GM23248 (cell line): Measurements from ENCODE around the gene ANKS1B. TPM values are rescaled to one million over a fixed set of nuclear protein-coding genes. Genes with fewer than 3 reads are reported as not detected.
A peak's percentile ranks its signal among the peaks of the same experiment; 100 is the strongest.

Experiments
- DNase-seq: peaks from one replicate; pipeline ENCODE4 v3.0.0-alpha.2; 2015
- H2AFZ ChIP-seq: fragments of 200-600 bp; sonication (generic); 2 replicates; pipeline ENCODE4 v1.6.1; 2016; ENCODE audit warnings: antibody characterized with exemption
- H3F3A ChIP-seq: fragments of 200-600 bp; sonication (generic); 2 replicates; pipeline ENCODE4 v1.6.1; 2016; ENCODE audit warnings: mild to moderate bottlenecking, antibody characterized with exemption, mixed run types; ENCODE audit not compliant: insufficient read depth
- H3K27ac ChIP-seq: fragments of 200-600 bp; sonication (generic); 2 replicates; pipeline ENCODE4 v1.5.1; 2016; ENCODE audit warnings: mild to moderate bottlenecking
- H3K27me3 ChIP-seq: fragments of 200-600 bp; sonication (generic); replicated peaks from 2 replicates; pipeline ENCODE4 v1.6.1; 2016; ENCODE audit warnings: mild to moderate bottlenecking; ENCODE audit not compliant: insufficient read depth
- H3K36me3 ChIP-seq: fragments of 200-600 bp; sonication (generic); 2 replicates; pipeline ENCODE4 v1.6.1; 2016; ENCODE audit warnings: low read depth, mild to moderate bottlenecking
- H3K4me1 ChIP-seq: fragments of 200-600 bp; sonication (generic); 2 replicates; pipeline ENCODE4 v1.6.1; 2016; ENCODE audit warnings: mild to moderate bottlenecking; ENCODE audit not compliant: insufficient read depth
- H3K4me2 ChIP-seq: fragments of 200-600 bp; sonication (generic); one replicate; pipeline ENCODE4 v1.6.1; 2016; ENCODE audit warnings: mild to moderate bottlenecking; ENCODE audit not compliant: unreplicated experiment
- H3K4me3 ChIP-seq: fragments of 200-600 bp; sonication (generic); 2 replicates; pipeline ENCODE4 v1.5.1; 2016; ENCODE audit warnings: mild to moderate bottlenecking
- H3K79me2 ChIP-seq: fragments of 200-600 bp; sonication (generic); 2 replicates; pipeline ENCODE4 v1.6.1; 2016; ENCODE audit warnings: mild to moderate bottlenecking; ENCODE audit not compliant: insufficient read depth
- H3K9ac ChIP-seq: fragments of 200-600 bp; sonication (generic); 2 replicates; pipeline ENCODE4 v1.6.1; 2016; ENCODE audit warnings: mild to moderate bottlenecking
- H3K9me2 ChIP-seq: fragments of 200-600 bp; sonication (generic); 2 replicates; pipeline ENCODE4 v1.6.1; 2016; ENCODE audit warnings: mixed run types, mild to moderate bottlenecking, moderate library complexity; ENCODE audit not compliant: insufficient read depth
- H3K9me3 ChIP-seq: fragments of 200-600 bp; sonication (generic); one replicate; pipeline ENCODE4 v1.6.1; 2017; ENCODE audit warnings: low read depth
- H4K20me1 ChIP-seq: fragments of 200-600 bp; sonication (generic); 2 replicates; pipeline ENCODE4 v1.6.0; 2016; ENCODE audit not compliant: insufficient read depth
- EZH2 ChIP-seq: fragments of 200-600 bp; sonication (generic); IDR thresholded peaks from 2 replicates; pipeline ENCODE4 v1.6.1; 2018; ENCODE audit warnings: antibody characterized with exemption, mild to moderate bottlenecking; ENCODE audit not compliant: insufficient read depth, poor library complexity, severe bottlenecking
- EZH2phosphoT487 ChIP-seq: fragments of 200-600 bp; sonication (generic); IDR thresholded peaks from 2 replicates; pipeline ENCODE4 v1.6.1; 2018; ENCODE audit warnings: antibody characterized with exemption, moderate library complexity, mild to moderate bottlenecking, low read depth; ENCODE audit not compliant: insufficient read depth
- WGBS, 2 experiments: methylation state at CpG; one replicate each; pipeline ENCODE4 v1.1.6; 2015 to 2017; ENCODE audit warnings: low lambda C conversion rate in 2 of 2, low coverage in 1 of 2; ENCODE audit errors: missing lambda C conversion rate in 2 of 2; 5-methylcytosine and 5-hydroxymethylcytosine counted together
- in situ Hi-C: fragments of 300-500 bp; cut with MboI; formaldehyde crosslinking; loops from 2 replicates; pipeline ENCODE4 v1.15.0; 2020
- polyA plus RNA-seq: library from polyadenylated mRNA; unstranded; fragments of >200 nt; fragmentation: Nextera tagmentation; extraction: Ambion mirVana; gene quantifications from 2 replicates; pipeline ENCODE4 v1.2.1, GENCODE V29; 2016
- total RNA-seq: library from RNA; depleted of rRNA; stranded (reverse); fragments of >200 nt; shearing (Covaris generic); gene quantifications from 2 replicates; pipeline ENCODE4 v1.2.3, GENCODE V29; 2014

Gene ANKS1B
- total and polyA plus RNA-seq, 2 experiments from 2014 or later: not detected

DNA sequence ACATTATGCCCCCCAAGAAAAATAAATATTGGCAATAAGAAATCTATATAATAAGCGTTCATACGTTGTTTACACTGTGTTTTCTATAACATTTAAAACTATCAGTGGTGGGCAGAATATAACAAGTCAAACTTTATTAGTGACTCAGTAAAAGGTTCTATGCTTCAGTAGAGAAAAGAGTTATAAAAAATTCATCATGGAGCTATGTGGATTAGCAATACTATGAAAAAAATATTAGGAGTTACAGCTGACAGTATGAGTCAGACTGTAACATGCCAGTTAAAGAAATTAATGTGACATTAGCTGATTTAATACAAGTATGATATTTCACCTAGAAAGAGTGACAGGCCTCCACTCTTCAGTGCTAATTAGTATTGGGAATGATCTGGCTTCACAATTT is 462.3 kb downstream of the ANKS1B start:
- TF ChIP-seq EZH2phosphoT487 (no peak), EZH2 (no peak)
- H3K27ac ChIP-seq: no peak overlapping the region

GRCh38 chr12:99521664-99522063 is 463.1 kb downstream of the ANKS1B start:
- H3K27me3 ChIP-seq: no peaks in the 10 kb centered on the region
- in situ Hi-C loops: no loop called here
- no peak overlapping the region for H3K4me2 ChIP-seq
- no peak overlapping the region for H3K9ac ChIP-seq
- no peak overlapping the region for H3K4me3 ChIP-seq
- H3K36me3 ChIP-seq: no peaks in the 10 kb centered on the region
- no peaks in the 10 kb centered on the region for H3K9me3 ChIP-seq
- no peaks in the 10 kb centered on the region for H3K79me2 ChIP-seq
- WGBS, 2 experiments: 17 to 25% methylated on average over 3 of the region's 3 CpGs
- TF ChIP-seq EZH2 (no peak), EZH2phosphoT487 (no peak)
- no peaks in the 10 kb centered on the region for H3K9me2 ChIP-seq
- no peak overlapping the region for H2AFZ ChIP-seq
- no peak for DNase-seq
- no peaks in the 10 kb centered on the region for H3K4me1 ChIP-seq
- H3F3A ChIP-seq: no peaks in the 10 kb centered on the region
- H3K27ac ChIP-seq: no peak overlapping the region
- no peaks in the 10 kb centered on the region; the same call in 1 of the 2 replicates for H4K20me1 ChIP-seq

More for the DNA sequence above, 462.3 kb downstream of the ANKS1B start:
- Histone ChIP-seq H3K4me2 (no peak overlapping the region), H3K9ac (no peak overlapping the region), H3K9me3 (no peaks in the 10 kb centered on the region), H3K4me1 (no peaks in the 10 kb centered on the region), H3K36me3 (no peaks in the 10 kb centered on the region), H3K9me2 (no peaks in the 10 kb centered on the region), H3K4me3 (no peak overlapping the region), H3F3A (no peaks in the 10 kb centered on the region), H2AFZ (no peak overlapping the region), H3K79me2 (no peaks in the 10 kb centered on the region), H3K27me3 (no peaks in the 10 kb centered on the region), H4K20me1 (no peaks in the 10 kb centered on the region; the same call in 1 of the 2 replicates)
- no peak for DNase-seq
- WGBS, 2 experiments: 15 to 18% methylated on average over 2 of the region's 2 CpGs
- in situ Hi-C loops: no loop called here

DNA sequence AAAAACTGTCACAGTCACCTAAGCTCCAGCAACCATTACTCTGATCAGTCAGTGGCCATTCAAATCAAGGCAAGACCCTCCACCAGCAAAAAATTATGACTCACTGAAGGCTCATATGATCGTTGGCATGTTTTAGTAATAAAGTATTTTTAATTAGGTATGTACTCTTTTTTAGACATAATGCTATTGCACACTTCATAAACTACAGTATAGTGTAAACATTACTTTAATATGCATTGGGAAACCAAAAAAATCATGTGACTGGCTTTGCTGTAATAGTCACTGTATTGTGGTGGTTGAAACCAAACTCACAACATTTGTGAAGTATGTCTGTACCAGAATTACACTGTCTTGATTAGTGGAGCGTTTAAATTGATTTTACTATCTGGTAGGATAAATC is 471.7 kb downstream of the ANKS1B start:
- H3F3A ChIP-seq: no peaks in the 10 kb centered on the region
- H3K4me1 ChIP-seq: no peaks in the 10 kb centered on the region
- no peak overlapping the region for H3K9ac ChIP-seq
- H3K9me2 ChIP-seq: no peaks in the 10 kb centered on the region
- H3K36me3 ChIP-seq: no peaks in the 10 kb centered on the region
- no peaks in the 10 kb centered on the region for H3K79me2 ChIP-seq
- H3K27me3 ChIP-seq: no peaks in the 10 kb centered on the region
- DNase-seq: no peak
- no peak overlapping the region for H3K4me2 ChIP-seq
- no peak overlapping the region for H3K27ac ChIP-seq
- no peaks in the 10 kb centered on the region for H4K20me1 ChIP-seq
- no peak for TF ChIP-seq EZH2phosphoT487
- TF ChIP-seq EZH2: no peak
- H3K4me3 ChIP-seq: no peak overlapping the region
- in situ Hi-C loops: no loop called here
- WGBS, 2 experiments: 9 to 23% methylated on average over 2 of the region's 2 CpGs
- H3K9me3 ChIP-seq: no peaks in the 10 kb centered on the region
- H2AFZ ChIP-seq: no peak overlapping the region

DNA sequence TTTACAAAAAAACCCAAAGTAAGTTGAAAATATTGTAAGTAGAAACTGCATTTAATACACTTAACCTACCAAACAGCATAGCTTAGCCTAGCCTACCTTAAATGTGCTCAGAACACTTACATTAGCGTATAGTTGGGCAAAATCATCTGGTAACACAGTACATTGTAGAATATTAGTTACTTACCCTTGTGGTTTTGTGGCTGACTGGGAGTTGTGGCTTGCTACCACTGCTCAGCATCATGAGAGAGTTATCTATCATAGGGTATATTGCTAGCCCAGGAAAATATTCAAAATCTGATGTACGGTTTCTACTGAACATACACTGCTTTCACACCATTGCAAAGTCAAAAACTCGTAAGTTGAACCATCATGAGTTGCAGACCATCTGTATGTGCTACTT is 478.9 kb downstream of the ANKS1B start:
- no peak overlapping the region for H3K27ac ChIP-seq
- no peaks in the 10 kb centered on the region for H3K9me3 ChIP-seq
- in situ Hi-C loops: no loop called here
- no peaks in the 10 kb centered on the region for H3F3A ChIP-seq
- H2AFZ ChIP-seq: no peak overlapping the region
- TF ChIP-seq EZH2phosphoT487 (no peak), EZH2 (no peak)
- WGBS, 2 experiments: 32% methylated on average over 3 of the region's 3 CpGs
- no peak overlapping the region for H3K9ac ChIP-seq
- H4K20me1 ChIP-seq: no peaks in the 10 kb centered on the region
- H3K4me2 ChIP-seq: no peak overlapping the region
- no peaks in the 10 kb centered on the region for H3K36me3 ChIP-seq
- no peak for DNase-seq
- H3K27me3 ChIP-seq: no peaks in the 10 kb centered on the region
- no peaks in the 10 kb centered on the region for H3K9me2 ChIP-seq
- H3K4me3 ChIP-seq: no peak overlapping the region
- H3K4me1 ChIP-seq: no peaks in the 10 kb centered on the region
- H3K79me2 ChIP-seq: no peaks in the 10 kb centered on the region

DNA sequence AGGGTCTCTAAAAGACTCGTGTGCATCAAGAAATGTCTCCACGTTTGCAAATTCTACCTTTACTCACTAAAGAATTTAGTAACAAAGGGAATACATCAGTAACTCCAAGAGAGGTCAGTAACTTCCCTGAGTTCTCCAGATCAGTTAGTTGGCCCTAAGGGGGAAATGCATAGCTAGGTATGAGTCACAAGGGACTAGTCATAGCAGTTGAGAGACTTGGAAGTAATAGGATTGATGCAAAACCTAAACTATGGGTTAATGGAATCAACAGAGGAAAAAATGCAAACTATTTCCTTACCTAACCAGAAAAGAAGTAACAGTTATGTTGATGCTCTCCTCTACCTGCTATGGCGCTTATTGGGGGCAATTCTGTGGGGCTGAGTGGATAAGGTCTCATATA is 486.0 kb downstream of the ANKS1B start:
- TF ChIP-seq EZH2phosphoT487 (no peak), EZH2 (no peak)
- no peaks in the 10 kb centered on the region for H3F3A ChIP-seq
- peak; percentile 73 for DNase-seq
- H3K9me3 ChIP-seq: no peaks in the 10 kb centered on the region
- no peak overlapping the region for H3K4me2 ChIP-seq
- H3K9me2 ChIP-seq: no peaks in the 10 kb centered on the region
- no peaks in the 10 kb centered on the region for H3K27me3 ChIP-seq
- WGBS, 2 experiments: 14 to 20% methylated on average over 3 of the region's 3 CpGs
- no peak overlapping the region for H3K4me3 ChIP-seq
- no peak overlapping the region for H2AFZ ChIP-seq
- H3K9ac ChIP-seq: no peak overlapping the region
- H3K27ac ChIP-seq: no peak overlapping the region
- 0 out of 2 replicates have a peak, but pooled peaks cover 5% of the 10 kb centered on the region for H3K4me1 ChIP-seq
- H4K20me1 ChIP-seq: no peaks in the 10 kb centered on the region
- no peaks in the 10 kb centered on the region for H3K79me2 ChIP-seq
- H3K36me3 ChIP-seq: no peaks in the 10 kb centered on the region
- in situ Hi-C loops: no loop called here
